Right lobe of liver (tissue), 6 donors: ENCODE data around the gene PPIL4. TPM values are rescaled to one million over a fixed set of nuclear protein-coding genes. Genes with fewer than 3 reads are reported as not detected.
A peak's percentile ranks its signal among the peaks of the same experiment; 100 is the strongest.

Experiments
- ATAC-seq, 4 donors: fragments of 200-7000 bp; cut with Tn5 transposase; one replicate each; pipeline ENCODE4 v1.9.1; 2020; ENCODE audit warnings: mild to moderate bottlenecking in 4 of 4, moderate library complexity in 4 of 4
- DNase-seq, 3 donors: peaks; one replicate each; pipeline ENCODE4 v3.0.0-alpha.2; 2020
- H3K27ac ChIP-seq, 3 donors: fragments of 200-600 bp; one replicate each; pipeline ENCODE4 v1.8.0; 2022
- H3K27me3 ChIP-seq, 2 donors: fragments of 200-600 bp; one replicate each; pipeline ENCODE4 v1.8.0; 2022
- H3K36me3 ChIP-seq, 4 donors: fragments of 200-600 bp; sonication (generic) in 1 of 4; one replicate each; pipeline versions ENCODE4 v1.5.1 to v1.8.0; 2017 to 2022; ENCODE audit warnings: control low read depth in 1 of 4
- H3K4me1 ChIP-seq, 4 donors: fragments of 200-600 bp; sonication (generic) in 1 of 4; one replicate each; pipeline versions ENCODE4 v1.5.1 to v1.8.0; 2017 to 2022; ENCODE audit warnings: control low read depth in 1 of 4
- H3K4me3 ChIP-seq, 3 donors: fragments of 200-600 bp; one replicate each; pipeline ENCODE4 v1.8.0; 2022
- H3K9me3 ChIP-seq, 4 donors: fragments of 200-600 bp; sonication (generic) in 1 of 4; one replicate each; pipeline versions ENCODE4 v1.5.1 to v1.8.0; 2017 to 2022; ENCODE audit warnings: control low read depth in 1 of 4
- POLR2A ChIP-seq: fragments of 450-650 bp; IDR thresholded peaks from one replicate; pipeline ENCODE4 v1.6.1; 2017; ENCODE audit warnings: antibody characterized with exemption, mild to moderate bottlenecking
- WGBS: methylation state at CpG from one replicate; pipeline ENCODE4 v1.1.6; 2018; ENCODE audit warnings: low coverage, low lambda C conversion rate; ENCODE audit not compliant: insufficient coverage; ENCODE audit errors: missing lambda C conversion rate; 5-methylcytosine and 5-hydroxymethylcytosine counted together
- intact Hi-C, 2 donors: fragments of 100-400 bp; cut with DNase I; formaldehyde crosslinking; loops; one replicate each; pipeline versions ENCODE4 v1.11.2 to v1.14.1; 2022
- total RNA-seq, 6 experiments: library from RNA; depleted of rRNA in 2 of 6; stranded (reverse); fragments of >200 nt in 2 of 6; fragmentation: NEBNext Ultra II Directional in 3 of 6; extraction: Animal tissue kit (Norgen Biotek cat#: 25700) in 3 of 6; gene quantifications; one replicate each; pipeline versions ENCODE4 v1.1.0 to v1.2.4, GENCODE V29; 2016 to 2023
- TF ChIP-seq, protein P1 (sequence below), 4 donors: fragments of 200-600 bp in 3 of 4; fragments of 450-650 bp in 1 of 4; IDR thresholded peaks; one replicate each; pipeline versions ENCODE4 v1.5.1 to v1.8.0; 2016 to 2022; ENCODE audit warnings: antibody characterized with exemption in 4 of 4, mild to moderate bottlenecking in 2 of 4
- donor health status: DM: no; HTN: yes; CAD: no.
- donor health status: DM: no; HTN: no; CAD: no.
- donor health status: DM: no; HTN: no; CAD: no.
- donor health status: DM: no; HTN: yes; CAD: no.
- donor health status: DM: no; HTN: yes; CAD: no.

Gene PPIL4
- total RNA-seq, 6 experiments from 2014 or later = 7.5 to 9.6 (median 8.7) TPM

- Histone ChIP-seq H3K27me3 (no peaks in the 10 kb centered on the region), H3K36me3 (peaks cover 0 to 19% (median 0%) of the 10 kb centered on the region in 4 donors), H3K4me3 (no peak overlapping the region), H3K9me3 (no peaks in the 10 kb centered on the region), H3K4me1 (no peaks in the 10 kb centered on the region), H3K27ac (no peak overlapping the region)
- TF ChIP-seq POLR2A = no peak
- TF ChIP-seq, protein P1, sequence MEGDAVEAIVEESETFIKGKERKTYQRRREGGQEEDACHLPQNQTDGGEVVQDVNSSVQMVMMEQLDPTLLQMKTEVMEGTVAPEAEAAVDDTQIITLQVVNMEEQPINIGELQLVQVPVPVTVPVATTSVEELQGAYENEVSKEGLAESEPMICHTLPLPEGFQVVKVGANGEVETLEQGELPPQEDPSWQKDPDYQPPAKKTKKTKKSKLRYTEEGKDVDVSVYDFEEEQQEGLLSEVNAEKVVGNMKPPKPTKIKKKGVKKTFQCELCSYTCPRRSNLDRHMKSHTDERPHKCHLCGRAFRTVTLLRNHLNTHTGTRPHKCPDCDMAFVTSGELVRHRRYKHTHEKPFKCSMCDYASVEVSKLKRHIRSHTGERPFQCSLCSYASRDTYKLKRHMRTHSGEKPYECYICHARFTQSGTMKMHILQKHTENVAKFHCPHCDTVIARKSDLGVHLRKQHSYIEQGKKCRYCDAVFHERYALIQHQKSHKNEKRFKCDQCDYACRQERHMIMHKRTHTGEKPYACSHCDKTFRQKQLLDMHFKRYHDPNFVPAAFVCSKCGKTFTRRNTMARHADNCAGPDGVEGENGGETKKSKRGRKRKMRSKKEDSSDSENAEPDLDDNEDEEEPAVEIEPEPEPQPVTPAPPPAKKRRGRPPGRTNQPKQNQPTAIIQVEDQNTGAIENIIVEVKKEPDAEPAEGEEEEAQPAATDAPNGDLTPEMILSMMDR (IDR thresholded peaks at IDR 0.05) = no peak
- intact Hi-C loops = no loop called here
- ATAC-seq = no peak
- 100% methylated on average over 3 of the region's 5 CpGs for WGBS
- no peak for DNase-seq
Measured at GRCh38 chr6:149581349-149581748, 35.5 kb upstream of the PPIL4 start.

DNA sequence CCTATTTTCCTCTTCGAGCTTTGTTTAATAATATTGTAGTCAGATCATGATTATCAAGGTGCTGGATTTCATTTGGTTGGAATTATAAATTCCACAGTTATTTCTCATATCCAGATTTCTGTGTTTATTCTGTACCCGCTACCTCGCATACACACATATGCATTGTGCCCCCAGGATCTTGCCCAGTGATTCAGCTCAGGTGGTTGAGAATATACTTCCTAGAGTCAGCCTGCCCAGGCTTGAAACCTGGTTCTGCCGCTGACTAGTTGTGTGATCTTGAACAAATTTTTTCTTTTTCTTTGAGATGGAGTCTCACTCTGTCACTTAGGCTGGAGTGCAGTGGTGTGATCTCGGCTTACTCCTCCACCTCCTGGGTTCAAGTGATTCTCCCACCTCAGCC lies 35.0 kb upstream of the PPIL4 start:
- TF ChIP-seq, protein P1 (IDR thresholded peaks at IDR 0.05) = no peak
- TF ChIP-seq POLR2A = no peak
- WGBS = 96% methylated on average over 5 of the region's 5 CpGs
- Histone ChIP-seq H3K36me3 (peaks cover 0 to 19% (median 0%) of the 10 kb centered on the region in 4 donors), H3K9me3 (no peaks in the 10 kb centered on the region), H3K27ac (no peak overlapping the region), H3K27me3 (no peaks in the 10 kb centered on the region), H3K4me1 (no peaks in the 10 kb centered on the region), H3K4me3 (no peak overlapping the region)
- intact Hi-C loops = no loop called here
- no peak for ATAC-seq
- no peak for DNase-seq

GRCh38 chr6:149567945-149568585 lies 22.2 kb upstream of the PPIL4 start:
- no peak overlapping the region for H3K4me3 ChIP-seq
- no peak for TF ChIP-seq POLR2A
- TF ChIP-seq, protein P1 (IDR thresholded peaks at IDR 0.05) = no peak
- H3K27me3 ChIP-seq = no peaks in the 10 kb centered on the region
- H3K27ac ChIP-seq = no peak overlapping the region
- no peaks in the 10 kb centered on the region for H3K36me3 ChIP-seq
- ATAC-seq = no peak
- no peaks in the 10 kb centered on the region for H3K9me3 ChIP-seq
- WGBS = 89% methylated on average over 7 of the region's 7 CpGs
- peaks cover 0 to 10% (median 0%) of the 10 kb centered on the region in 4 donors for H3K4me1 ChIP-seq
- DNase-seq = no peak
- intact Hi-C loops = no loop called here

DNA sequence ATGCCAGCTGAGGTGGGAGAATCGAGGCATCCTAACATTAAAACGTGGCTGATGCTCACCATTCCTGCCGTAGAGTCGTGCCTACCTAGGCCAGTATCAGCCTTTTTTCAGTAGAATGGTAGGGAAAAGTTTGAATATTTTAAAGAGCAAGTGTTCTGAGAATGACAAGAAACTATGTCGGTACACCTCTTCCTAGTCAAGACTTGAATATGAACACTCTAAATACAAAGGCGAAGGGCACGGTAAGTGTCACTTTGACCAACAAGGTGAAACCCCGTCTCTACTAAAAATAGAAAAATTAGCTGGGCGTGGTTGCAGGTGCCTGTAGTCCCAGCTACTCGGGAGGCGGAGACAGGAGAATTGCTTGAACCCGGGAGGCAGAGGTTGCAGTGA lies 21.3 kb upstream of the PPIL4 start:
- Histone ChIP-seq H3K36me3 (no peaks in the 10 kb centered on the region), H3K4me1 (peaks cover 0 to 10% (median 0%) of the 10 kb centered on the region in 4 donors), H3K27ac (no peak overlapping the region), H3K27me3 (no peaks in the 10 kb centered on the region), H3K4me3 (peak overlapping the region; percentile 73 to 99 (median 95)), H3K9me3 (no peaks in the 10 kb centered on the region)
- DNase-seq (no peak), ATAC-seq (no peak)
- 21% methylated on average over 12 of the region's 12 CpGs for WGBS
- intact Hi-C loops = no loop called here
- TF ChIP-seq POLR2A = no peak
- TF ChIP-seq, protein P1 (IDR thresholded peaks at IDR 0.05) = no peak
